GM12875 (cell line): Measurements from ENCODE around the gene PPP4R1.
A peak's percentile ranks its signal among the peaks of the same experiment; 100 is the strongest.

Experiments
- H3K4me3 ChIP-seq: one replicate; pipeline ENCODE4 v1.5.1; 2011; ENCODE audit warnings: low read depth, low read length, control low read depth
- CTCF ChIP-seq: IDR thresholded peaks from 2 replicates; pipeline ENCODE4 v1.5.1; 2011; ENCODE audit warnings: low read depth, mild to moderate bottlenecking, control low read depth, inconsistent platforms, low read length, moderate library complexity, borderline replicate concordance; ENCODE audit not compliant: insufficient read depth

PPP4R1 gene

GRCh38 chr18:9522952-9523351 is 91.4 kb downstream of the PPP4R1 start:
- no peak overlapping the region for H3K4me3 ChIP-seq
- no peak for TF ChIP-seq CTCF

- no peak overlapping the region for H3K4me3 ChIP-seq
- TF ChIP-seq CTCF = no peak
Measured at GRCh38 chr18:9521770-9522169, 92.6 kb downstream of the PPP4R1 start.

- TF ChIP-seq CTCF = no peak
Measured at GRCh38 chr18:9520666-9521065, 93.7 kb downstream of the PPP4R1 start.

GRCh38 chr18:9519399-9519798 is 95.0 kb downstream of the PPP4R1 start:
- H3K4me3 ChIP-seq = no peak overlapping the region
- no peak for TF ChIP-seq CTCF

More at GRCh38 chr18:9520666-9521065, 93.7 kb downstream of the PPP4R1 start:
- no peak overlapping the region for H3K4me3 ChIP-seq

GRCh38 chr18:9517869-9518268 is 96.5 kb downstream of the PPP4R1 start:
- no peak overlapping the region for H3K4me3 ChIP-seq
- TF ChIP-seq CTCF = no peak

- TF ChIP-seq CTCF = peak; percentile 70
- H3K4me3 ChIP-seq = no peak overlapping the region
Measured at GRCh38 chr18:9516437-9517064, 97.8 kb downstream of the PPP4R1 start.

- TF ChIP-seq CTCF = no peak
- no peak overlapping the region for H3K4me3 ChIP-seq
Measured at GRCh38 chr18:9513971-9514512, 100.3 kb downstream of the PPP4R1 start.
